Astrocyte of the spinal cord (primary cell): ENCODE data around the gene CLTRN.

Source experiments
- DNase-seq: peaks from one replicate; pipeline ENCODE4 v3.0.0; 2011; ENCODE audit warnings: low read depth, low spot score
- H3K4me3 ChIP-seq: 2 replicates; pipeline ENCODE4 v1.5.1; 2011; ENCODE audit warnings: low read depth, mild to moderate bottlenecking, low read length, moderate library complexity
- in situ Hi-C: cut with HindIII; loops from 2 replicates; pipeline ENCODE4 v1.10.0; 2017; ENCODE audit warnings: low sequenced_read_pairs
- TF ChIP-seq, protein P1 (sequence below): IDR thresholded peaks from 2 replicates; pipeline ENCODE4 v1.5.1; 2012; ENCODE audit warnings: low read depth, mild to moderate bottlenecking, low read length, inconsistent platforms

CLTRN gene

DNA sequence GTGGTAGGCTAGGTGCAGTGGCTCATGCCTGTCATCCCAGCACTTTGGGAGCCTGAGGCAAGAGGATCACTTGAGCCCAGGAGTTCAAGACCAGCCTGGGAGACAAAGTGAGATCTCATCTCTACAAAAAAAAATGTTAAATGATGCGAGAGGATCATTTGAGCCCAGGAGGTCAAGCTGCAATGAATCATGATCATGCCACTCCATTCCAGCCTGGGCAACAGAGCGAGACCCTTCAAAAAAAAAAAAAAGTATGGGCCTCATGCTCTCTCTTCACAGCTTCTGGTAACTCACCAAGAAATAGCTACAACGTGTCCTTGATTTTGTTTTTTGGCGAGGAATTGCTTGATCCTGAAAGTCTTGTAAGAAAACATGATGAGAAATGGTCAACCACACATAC, 65.1 kb downstream of the CLTRN start:
- in situ Hi-C loops, result no loop called here
- TF ChIP-seq, protein P1, sequence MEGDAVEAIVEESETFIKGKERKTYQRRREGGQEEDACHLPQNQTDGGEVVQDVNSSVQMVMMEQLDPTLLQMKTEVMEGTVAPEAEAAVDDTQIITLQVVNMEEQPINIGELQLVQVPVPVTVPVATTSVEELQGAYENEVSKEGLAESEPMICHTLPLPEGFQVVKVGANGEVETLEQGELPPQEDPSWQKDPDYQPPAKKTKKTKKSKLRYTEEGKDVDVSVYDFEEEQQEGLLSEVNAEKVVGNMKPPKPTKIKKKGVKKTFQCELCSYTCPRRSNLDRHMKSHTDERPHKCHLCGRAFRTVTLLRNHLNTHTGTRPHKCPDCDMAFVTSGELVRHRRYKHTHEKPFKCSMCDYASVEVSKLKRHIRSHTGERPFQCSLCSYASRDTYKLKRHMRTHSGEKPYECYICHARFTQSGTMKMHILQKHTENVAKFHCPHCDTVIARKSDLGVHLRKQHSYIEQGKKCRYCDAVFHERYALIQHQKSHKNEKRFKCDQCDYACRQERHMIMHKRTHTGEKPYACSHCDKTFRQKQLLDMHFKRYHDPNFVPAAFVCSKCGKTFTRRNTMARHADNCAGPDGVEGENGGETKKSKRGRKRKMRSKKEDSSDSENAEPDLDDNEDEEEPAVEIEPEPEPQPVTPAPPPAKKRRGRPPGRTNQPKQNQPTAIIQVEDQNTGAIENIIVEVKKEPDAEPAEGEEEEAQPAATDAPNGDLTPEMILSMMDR, result no peak
- no peak for DNase-seq
- H3K4me3 ChIP-seq, result no peak overlapping the region

DNA sequence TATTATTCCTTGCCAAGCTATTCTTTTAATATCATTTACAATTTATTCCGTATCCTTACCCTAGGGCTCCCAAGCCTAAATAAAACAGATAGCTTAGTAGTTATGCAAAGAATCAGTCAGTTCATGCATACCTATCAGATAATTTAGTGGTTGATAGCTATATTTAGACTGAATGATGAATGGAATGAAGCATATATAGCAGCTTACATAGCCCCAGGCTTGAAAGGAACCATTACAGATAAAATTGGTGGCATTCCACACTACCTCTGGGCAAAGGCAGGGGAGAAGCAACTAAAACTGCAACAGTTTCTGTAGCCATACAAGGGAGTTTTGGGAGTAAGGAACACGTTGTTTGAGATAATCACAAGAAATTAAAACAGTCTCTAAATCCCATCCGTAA, 66.6 kb downstream of the CLTRN start:
- TF ChIP-seq, protein P1, result no peak
- DNase-seq, result no peak
- H3K4me3 ChIP-seq, result no peak overlapping the region
- in situ Hi-C loops, result no loop called here

DNA sequence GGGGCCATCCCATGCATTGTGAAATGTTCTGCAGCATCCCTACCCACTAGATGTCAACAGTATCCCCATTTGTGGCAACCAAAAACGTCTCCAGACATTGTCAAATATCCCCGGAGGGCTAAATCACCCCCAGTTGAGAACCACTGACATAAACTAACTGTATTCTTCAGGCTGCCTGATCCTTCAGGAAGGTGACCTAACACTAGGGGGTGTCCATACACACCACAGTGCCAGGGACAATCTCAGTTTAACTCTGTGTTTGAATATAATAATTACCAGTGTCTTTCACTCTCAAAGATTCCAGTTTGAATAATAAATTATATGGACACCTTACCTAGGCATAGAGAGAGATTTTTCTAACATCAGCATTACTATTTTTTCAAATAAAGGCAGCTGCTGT, 70.2 kb downstream of the CLTRN start:
- DNase-seq, result no peak
- TF ChIP-seq, protein P1, result peak; percentile 3
- in situ Hi-C loops, result no loop called here
- H3K4me3 ChIP-seq, result no peak overlapping the region

DNA sequence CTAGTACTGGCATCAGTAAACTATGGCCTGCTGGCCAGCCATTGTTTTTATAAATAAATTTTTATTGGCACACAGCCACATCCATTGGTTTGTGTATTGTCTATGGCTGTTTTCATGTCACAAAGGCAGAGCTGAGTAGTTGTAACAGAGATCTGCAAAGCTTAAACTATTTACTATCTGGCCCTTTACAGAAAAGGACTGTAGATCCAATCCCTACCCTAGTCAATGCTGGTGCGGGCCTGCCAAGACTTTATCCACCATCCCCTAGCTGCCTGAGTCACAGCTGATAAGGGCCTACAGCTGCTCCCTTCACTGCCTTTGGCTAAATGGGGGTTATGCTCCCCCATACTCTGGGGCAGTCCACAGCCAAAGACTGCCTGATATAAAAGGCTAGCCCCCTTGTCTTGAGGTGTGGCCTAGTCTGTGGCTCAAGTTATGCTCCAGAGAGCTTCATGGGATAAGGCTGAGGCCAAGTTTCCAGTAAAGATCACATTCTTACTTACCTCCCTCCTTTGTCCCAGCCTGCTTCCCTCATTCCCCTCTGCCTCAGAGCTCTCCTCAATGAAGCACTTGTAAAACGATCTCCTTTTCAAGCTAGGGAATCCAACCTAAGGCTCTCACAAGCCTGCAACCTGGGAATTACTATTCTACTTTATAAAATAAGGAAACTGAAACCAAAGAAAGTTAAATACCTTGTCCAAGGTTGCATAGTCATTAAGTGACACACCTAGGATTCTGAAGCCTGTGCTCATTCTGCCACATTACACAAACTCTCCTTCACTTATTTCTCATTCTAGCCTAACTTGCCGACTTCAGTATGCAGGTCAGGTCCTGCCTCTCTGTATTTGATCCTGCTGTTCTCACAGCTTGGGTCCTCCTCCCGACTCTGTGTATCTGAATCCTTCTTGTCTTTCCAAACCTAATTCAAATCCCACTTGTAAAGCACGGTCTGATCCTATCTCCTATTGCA, 84.5 kb downstream of the CLTRN start:
- DNase-seq, result peak; percentile 14
- in situ Hi-C loops, result no loop called here
- H3K4me3 ChIP-seq, result no peak overlapping the region
- TF ChIP-seq, protein P1, result no peak
